Parathyroid adenoma (tissue), 2 donors: Measurements from ENCODE around the gene SLC7A8.

Experiments used
- H2AFZ ChIP-seq: fragments of 300-600 bp; sonication (generic); one replicate; pipeline ENCODE4 v1.7.0; 2017; ENCODE audit warnings: antibody characterized with exemption, mild to moderate bottlenecking
- H3K27ac ChIP-seq: fragments of 300-600 bp; sonication (generic); one replicate; pipeline ENCODE4 v1.7.0; 2017
- H3K27me3 ChIP-seq: fragments of 300-600 bp; sonication (generic); one replicate; pipeline ENCODE4 v1.7.0; 2017; ENCODE audit warnings: low read length; ENCODE audit not compliant: control insufficient read depth, insufficient read depth
- H3K36me3 ChIP-seq: fragments of 300-600 bp; sonication (generic); one replicate; pipeline ENCODE4 v1.7.0; 2017; ENCODE audit warnings: low read length; ENCODE audit not compliant: control insufficient read depth, insufficient read depth
- H3K4me1 ChIP-seq: fragments of 300-600 bp; sonication (generic); one replicate; pipeline ENCODE4 v1.7.0; 2017; ENCODE audit warnings: control low read depth
- H3K4me2 ChIP-seq: fragments of 300-600 bp; sonication (generic); one replicate; pipeline ENCODE4 v1.7.0; 2017; ENCODE audit warnings: low read length
- H3K4me3 ChIP-seq: fragments of 300-600 bp; sonication (generic); one replicate; pipeline ENCODE4 v1.7.0; 2017; ENCODE audit warnings: low read depth, low read length
- H3K79me2 ChIP-seq: fragments of 300-600 bp; sonication (generic); one replicate; pipeline ENCODE4 v1.7.0; 2017; ENCODE audit warnings: control low read depth
- H3K9ac ChIP-seq: fragments of 300-600 bp; sonication (generic); one replicate; pipeline ENCODE4 v1.7.0; 2017; ENCODE audit warnings: mild to moderate bottlenecking
- H3K9me3 ChIP-seq: fragments of 300-600 bp; sonication (generic); one replicate; pipeline ENCODE4 v1.7.0; 2017; ENCODE audit warnings: low read length; ENCODE audit not compliant: control insufficient read depth
- CTCF ChIP-seq: fragments of 300-600 bp; sonication (generic); IDR thresholded peaks from one replicate; pipeline ENCODE4 v1.7.0; 2017; ENCODE audit warnings: antibody characterized with exemption, mild to moderate bottlenecking
- donor health status: primary hyperparathyroidism.

The SLC7A8 gene

GRCh38 chr14:23168246-23168645 is 15.2 kb downstream of the SLC7A8 start:
- TF ChIP-seq CTCF, result no peak
- Histone ChIP-seq H3K4me3 (no peak overlapping the region), H3K36me3 (no peaks in the 10 kb centered on the region), H3K9ac (no peak overlapping the region), H3K4me1 (peaks cover 38% of the 10 kb centered on the region), H3K27ac (peak overlapping the region; percentile 68), H2AFZ (no peak overlapping the region), H3K4me2 (no peak overlapping the region), H3K79me2 (peaks cover 40% of the 10 kb centered on the region), H3K27me3 (no peaks in the 10 kb centered on the region), H3K9me3 (no peaks in the 10 kb centered on the region)

- peaks cover 44% of the 10 kb centered on the region for H3K4me1 ChIP-seq
- TF ChIP-seq CTCF, result no peak
- peak overlapping the region; percentile 39 for H3K4me2 ChIP-seq
- H3K36me3 ChIP-seq, result no peaks in the 10 kb centered on the region
- no peaks in the 10 kb centered on the region for H3K27me3 ChIP-seq
- H3K9me3 ChIP-seq, result no peaks in the 10 kb centered on the region
- H3K9ac ChIP-seq, result no peak overlapping the region
- peak overlapping the region; percentile 17 for H3K4me3 ChIP-seq
- peaks cover 31% of the 10 kb centered on the region for H3K79me2 ChIP-seq
- peak overlapping the region; percentile 29 for H2AFZ ChIP-seq
- H3K27ac ChIP-seq, result peak overlapping the region; percentile 68
These were observed 16.2 kb downstream of the SLC7A8 start for GRCh38 chr14:23167116-23167847.

- no peak for TF ChIP-seq CTCF
- Histone ChIP-seq H3K27me3 (no peaks in the 10 kb centered on the region), H3K4me1 (peaks cover 47% of the 10 kb centered on the region), H3K4me2 (no peak overlapping the region), H3K9ac (no peak overlapping the region), H3K9me3 (no peaks in the 10 kb centered on the region), H3K4me3 (no peak overlapping the region), H3K27ac (no peak overlapping the region), H3K36me3 (no peaks in the 10 kb centered on the region), H2AFZ (no peak overlapping the region), H3K79me2 (peaks cover 13% of the 10 kb centered on the region)
These were observed 18.5 kb downstream of the SLC7A8 start for GRCh38 chr14:23164949-23165348.

DNA sequence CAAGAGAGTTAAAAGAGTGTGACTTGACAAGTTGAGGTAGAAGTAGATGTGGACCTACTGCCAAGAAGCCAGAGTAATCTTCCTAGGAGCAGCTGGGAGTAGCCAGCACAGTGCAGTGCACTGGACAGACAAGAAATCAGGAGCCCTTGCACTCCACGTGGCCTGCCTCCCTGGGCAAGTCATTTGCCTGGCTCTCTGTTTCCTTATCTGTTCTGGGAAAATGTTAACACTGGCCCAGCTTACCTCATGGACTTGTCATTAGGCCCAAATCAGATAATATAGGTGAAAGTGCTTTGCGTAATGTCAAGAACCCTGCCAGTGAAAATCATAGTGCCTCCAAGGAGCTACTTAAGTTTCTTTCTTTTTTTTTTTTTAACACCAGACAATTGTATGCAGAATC is 19.2 kb downstream of the SLC7A8 start:
- Histone ChIP-seq H3K36me3 (no peaks in the 10 kb centered on the region), H3K9me3 (no peaks in the 10 kb centered on the region), H3K4me2 (no peak overlapping the region), H3K4me3 (no peak overlapping the region), H2AFZ (no peak overlapping the region), H3K27ac (peak overlapping the region; percentile 96), H3K4me1 (peaks cover 54% of the 10 kb centered on the region), H3K79me2 (peaks cover 13% of the 10 kb centered on the region), H3K27me3 (no peaks in the 10 kb centered on the region), H3K9ac (no peak overlapping the region)
- no peak for TF ChIP-seq CTCF

GRCh38 chr14:23163830-23164229 is 19.6 kb downstream of the SLC7A8 start:
- no peak overlapping the region for H3K4me3 ChIP-seq
- peaks cover 57% of the 10 kb centered on the region for H3K4me1 ChIP-seq
- H3K36me3 ChIP-seq, result no peaks in the 10 kb centered on the region

More at GRCh38 chr14:23163830-23164229, 19.6 kb downstream of the SLC7A8 start:
- H3K4me2 ChIP-seq, result no peak overlapping the region
- no peaks in the 10 kb centered on the region for H3K9me3 ChIP-seq
- H3K9ac ChIP-seq, result no peak overlapping the region
- H3K27ac ChIP-seq, result peak overlapping the region; percentile 96
- no peaks in the 10 kb centered on the region for H3K27me3 ChIP-seq
- H2AFZ ChIP-seq, result no peak overlapping the region
- H3K79me2 ChIP-seq, result peaks cover 12% of the 10 kb centered on the region
- TF ChIP-seq CTCF, result no peak
